NCI-H187 treated with DMSO at 0.1 percent for 48 hours (cell line): ENCODE results near the gene TEDC1.
A peak's percentile ranks its signal among the peaks of the same experiment; 100 is the strongest.

Experiments used
- DNase-seq: peaks from one replicate; lab custom pipeline; 2025; lab: John Stamatoyannopoulos, UW

The TEDC1 gene

GRCh38 chr14:105490572-105491365, at the start of gene TEDC1:
TSS of gene TEDC1 (plus strand) at chr14:105491246. CDS start at chr14:105491376, 130 bp downstream.
- DNase-seq: peak; percentile 99

- no peak for DNase-seq
These were observed 48.9 kb upstream of the TEDC1 start for GRCh38 chr14:105442125-105442524.

- no peak for DNase-seq
These were observed 48.2 kb upstream of the TEDC1 start for GRCh38 chr14:105442834-105443233.

- no peak for DNase-seq
These were observed 46.2 kb upstream of the TEDC1 start for GRCh38 chr14:105444859-105445258.

- no peak for DNase-seq
These were observed 45.8 kb upstream of the TEDC1 start for GRCh38 chr14:105445290-105445689.

- no peak for DNase-seq
These were observed 44.9 kb upstream of the TEDC1 start for GRCh38 chr14:105445901-105446845.

- DNase-seq: no peak
These were observed 44.1 kb upstream of the TEDC1 start for GRCh38 chr14:105446971-105447370.

- no peak for DNase-seq
These were observed 43.1 kb upstream of the TEDC1 start for GRCh38 chr14:105447651-105448640.

- no peak for DNase-seq
These were observed 42.3 kb upstream of the TEDC1 start for GRCh38 chr14:105448706-105449111.

- no peak for DNase-seq
These were observed 41.5 kb upstream of the TEDC1 start for GRCh38 chr14:105449276-105450122.

GRCh38 chr14:105450123-105450505, 40.9 kb upstream of the TEDC1 start:
- DNase-seq: no peak

GRCh38 chr14:105450864-105451720, 40.0 kb upstream of the TEDC1 start:
- no peak for DNase-seq

GRCh38 chr14:105452963-105453362, 38.1 kb upstream of the TEDC1 start:
- no peak for DNase-seq

GRCh38 chr14:105453847-105454246, 37.2 kb upstream of the TEDC1 start:
- DNase-seq: no peak

- DNase-seq: no peak
These were observed 35.9 kb upstream of the TEDC1 start for GRCh38 chr14:105455086-105455640.

- no peak for DNase-seq
These were observed 35.0 kb upstream of the TEDC1 start for GRCh38 chr14:105455766-105456660.

GRCh38 chr14:105456736-105457617, 34.1 kb upstream of the TEDC1 start:
- DNase-seq: no peak
